Kidney tubule cell (primary cell): Measurements from ENCODE around the gene CREB5.
A peak's percentile ranks its signal among the peaks of the same experiment; 100 is the strongest.

ENCODE experiments used
- DNase-seq: peaks from one replicate; pipeline ENCODE4 v3.0.0-alpha.2; 2018; ENCODE audit warnings: low spot score

CREB5 gene

GRCh38 chr7:28645866-28646265, 233.5 kb downstream of the CREB5 start:
- DNase-seq, result no peak

GRCh38 chr7:28646376-28647075, 234.2 kb downstream of the CREB5 start:
- DNase-seq, result no peak

DNA sequence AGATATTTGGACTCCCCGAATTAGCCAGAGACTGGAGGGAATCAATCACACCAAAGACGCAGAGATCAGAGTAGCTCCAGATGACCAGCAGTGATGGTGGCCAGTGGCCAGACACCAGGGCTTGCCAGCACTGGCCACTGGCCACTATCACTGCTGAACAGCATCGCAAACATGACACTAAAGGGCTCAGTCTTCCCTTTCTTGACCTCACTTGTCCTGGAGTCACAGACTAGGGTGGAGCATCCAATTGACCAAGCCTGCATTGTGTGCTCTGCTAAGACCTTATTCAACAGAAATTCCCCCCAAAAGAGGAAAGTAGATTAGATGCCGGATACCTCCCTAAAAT, 234.7 kb downstream of the CREB5 start:
- no peak for DNase-seq

DNA sequence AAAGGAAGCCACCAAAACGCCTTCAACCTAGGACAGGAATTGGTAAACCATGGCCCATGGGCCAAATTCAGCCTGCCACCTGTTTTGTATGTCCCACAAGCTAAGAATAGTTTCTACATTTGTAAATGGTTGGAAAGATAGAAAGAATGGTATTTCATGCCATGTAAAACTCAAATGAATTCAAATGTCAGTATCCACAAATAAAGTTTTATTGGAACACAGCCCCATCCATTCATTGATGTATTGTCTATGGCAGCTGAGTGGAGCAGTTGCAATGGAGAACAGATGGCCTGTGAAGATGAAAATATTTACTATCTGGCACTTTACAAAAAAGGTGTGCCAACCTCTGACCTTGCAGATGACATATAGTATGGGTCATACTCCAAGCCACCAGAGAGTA, 236.9 kb downstream of the CREB5 start:
- DNase-seq, result no peak

- no peak for DNase-seq
Measured at GRCh38 chr7:28649811-28650210, 237.5 kb downstream of the CREB5 start.

GRCh38 chr7:28654110-28654509, 241.8 kb downstream of the CREB5 start:
- DNase-seq, result no peak

- DNase-seq, result no peak
Measured at GRCh38 chr7:28656529-28656928, 244.2 kb downstream of the CREB5 start.

- DNase-seq, result no peak
Measured at GRCh38 chr7:28658381-28658780, 246.1 kb downstream of the CREB5 start.

DNA sequence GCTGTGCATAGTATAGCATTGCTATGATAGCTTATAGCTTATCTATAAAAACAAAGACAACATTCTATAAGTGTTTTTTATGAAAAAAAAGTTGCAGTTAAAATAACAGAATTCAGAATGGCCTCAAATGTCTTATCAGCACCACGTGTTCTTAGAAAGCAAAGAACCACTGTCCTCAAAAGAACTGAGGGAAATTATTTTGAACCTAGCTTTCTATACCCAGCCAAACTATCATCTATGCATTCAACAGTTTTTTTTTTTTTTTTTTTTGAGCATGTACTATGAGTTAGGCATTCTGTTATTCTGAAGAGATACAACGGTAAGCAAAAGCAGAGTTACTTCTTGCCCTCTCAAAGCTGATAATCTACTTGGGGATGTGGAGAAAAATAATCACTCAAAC, 247.8 kb downstream of the CREB5 start:
- DNase-seq, result no peak

GRCh38 chr7:28661826-28662595, 249.7 kb downstream of the CREB5 start:
- DNase-seq, result no peak

GRCh38 chr7:28666154-28666553, 253.8 kb downstream of the CREB5 start:
- DNase-seq, result peak; percentile 76

- DNase-seq, result no peak
Measured at GRCh38 chr7:28668085-28668484, 255.8 kb downstream of the CREB5 start.

DNA sequence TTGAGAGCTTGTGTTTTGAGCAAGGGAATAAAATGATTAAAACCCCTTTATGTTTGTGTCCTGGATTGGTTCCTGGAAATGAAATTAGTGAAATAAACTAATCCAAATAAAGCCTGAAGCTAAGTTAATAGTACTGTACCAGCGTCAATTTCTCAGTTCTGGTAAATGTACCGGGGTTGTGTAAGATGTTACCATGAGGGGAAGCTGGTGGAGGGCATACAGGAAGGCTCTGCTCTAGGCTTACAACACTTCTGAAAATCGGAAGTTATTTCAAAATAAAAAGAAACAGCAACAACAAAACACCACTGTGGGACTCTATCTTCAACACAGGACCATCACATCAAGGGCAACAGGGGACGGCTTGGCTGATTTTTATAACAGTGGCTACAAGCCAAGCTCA, 257.0 kb downstream of the CREB5 start:
- DNase-seq, result no peak

GRCh38 chr7:28671526-28671925, 259.2 kb downstream of the CREB5 start:
- no peak for DNase-seq

DNA sequence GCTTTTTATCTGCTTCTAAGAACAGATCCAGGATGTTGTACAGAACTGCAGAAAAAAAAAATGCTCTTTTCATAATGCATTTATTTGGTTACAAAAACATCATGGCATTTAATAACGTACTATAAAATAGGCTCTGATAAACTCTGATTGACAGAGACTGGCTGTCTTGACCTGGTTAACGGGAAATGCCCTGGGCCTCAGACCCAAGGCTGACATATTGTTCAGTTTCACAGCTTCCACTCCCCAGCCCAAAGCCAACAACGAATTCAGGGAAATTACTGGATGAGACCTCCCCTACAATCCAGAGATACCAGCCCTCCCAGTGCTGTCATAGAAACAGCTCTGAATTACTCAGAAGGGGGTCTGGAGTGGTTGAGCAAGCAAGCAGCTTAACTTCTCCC, 260.1 kb downstream of the CREB5 start:
- no peak for DNase-seq

GRCh38 chr7:28674359-28674782, 262.1 kb downstream of the CREB5 start:
- peak; percentile 86 for DNase-seq

DNA sequence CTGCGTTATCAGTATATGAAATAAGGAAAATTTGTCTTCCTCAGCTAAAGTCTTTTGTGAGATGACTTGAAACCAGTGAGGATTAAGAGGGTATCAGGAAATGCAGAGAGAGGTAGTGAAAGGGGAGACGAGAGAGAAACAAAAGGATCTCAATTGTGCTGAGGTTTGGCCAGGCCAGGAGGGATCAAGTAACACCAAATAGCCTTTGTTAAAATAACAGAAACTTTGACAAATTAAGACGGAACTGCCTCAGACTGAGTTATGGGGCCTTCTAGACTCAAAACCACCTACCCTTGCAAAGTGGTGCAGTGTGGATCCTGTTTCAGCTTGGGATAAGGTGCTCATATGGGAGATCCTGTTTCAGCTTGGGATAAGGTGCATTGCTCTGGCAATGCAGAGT, 263.1 kb downstream of the CREB5 start:
- DNase-seq, result no peak

DNA sequence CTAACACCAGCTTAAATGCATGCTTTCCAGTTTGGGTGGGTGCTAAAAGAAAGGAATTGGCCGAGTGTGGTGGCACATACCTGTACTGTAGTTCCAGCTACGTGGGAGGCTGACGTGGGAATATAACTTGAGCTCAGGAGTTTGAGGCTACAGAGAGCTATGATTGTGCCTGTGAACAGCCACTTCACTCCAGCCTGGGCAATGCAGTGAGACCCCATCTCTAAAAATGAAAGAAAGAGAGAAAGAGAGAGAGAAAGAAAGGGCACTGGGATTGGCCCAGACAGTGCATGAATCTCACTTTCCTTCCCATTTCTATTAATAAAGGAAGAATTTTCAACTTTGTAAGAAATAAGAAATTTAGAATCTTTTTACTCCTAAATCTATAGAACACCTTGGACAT, 265.4 kb downstream of the CREB5 start:
- DNase-seq, result no peak

DNA sequence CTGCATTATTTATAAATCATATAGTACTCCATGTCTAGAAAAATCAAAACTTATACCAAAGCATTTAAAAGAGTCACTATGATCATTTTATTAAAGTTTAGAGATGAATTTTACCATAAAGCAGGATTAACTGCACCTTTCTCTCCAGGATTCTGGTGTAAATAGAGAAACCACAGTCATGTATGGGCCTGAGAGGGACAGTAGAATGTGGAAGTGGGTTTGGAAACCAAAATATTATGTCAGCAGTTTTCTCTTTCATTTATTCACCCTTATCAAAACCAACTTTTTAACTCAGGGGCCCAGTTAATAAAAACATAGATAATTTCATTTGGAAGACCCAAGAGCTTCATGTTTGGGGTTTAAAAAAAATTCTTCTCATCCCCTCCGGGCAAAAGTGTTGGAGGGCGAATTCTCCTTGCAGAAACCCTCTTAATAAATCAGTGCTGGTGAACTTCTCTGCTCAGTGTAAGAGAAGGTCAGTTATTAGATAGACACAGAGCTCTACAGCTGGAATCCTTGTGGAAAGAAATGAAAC, 266.2 kb downstream of the CREB5 start:
- no peak for DNase-seq

DNA sequence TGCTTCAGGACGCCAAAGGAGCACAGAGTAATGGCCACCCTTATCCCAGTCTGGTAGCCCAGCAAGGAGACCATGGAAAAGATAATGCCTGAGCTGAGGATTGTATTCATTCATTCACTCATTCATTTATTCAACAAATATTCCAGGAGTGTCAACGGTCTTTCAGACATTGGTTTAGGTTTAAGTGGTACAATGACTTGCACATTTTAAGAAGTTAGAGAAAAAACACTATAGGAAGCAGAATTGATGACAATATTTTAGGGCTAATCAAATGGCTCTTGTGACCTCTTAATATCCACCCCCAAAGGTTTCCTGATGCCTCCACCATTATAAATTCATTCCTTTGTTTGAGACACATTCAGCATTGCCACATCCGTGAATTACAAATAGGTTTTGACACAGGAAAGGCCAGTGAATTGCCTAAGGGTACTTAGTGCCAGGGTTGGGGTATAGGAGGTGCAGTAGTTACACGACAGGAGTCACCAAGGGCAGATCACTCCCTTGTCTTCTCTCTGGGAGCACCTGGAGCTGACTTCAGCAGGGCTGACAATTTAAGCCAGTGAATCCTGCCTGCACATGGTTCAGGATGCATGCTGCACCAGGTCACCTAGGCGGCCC, 269.5 kb downstream of the CREB5 start:
- DNase-seq, result no peak

- no peak for DNase-seq
Measured at GRCh38 chr7:28682801-28683200, 270.5 kb downstream of the CREB5 start.

- DNase-seq, result no peak
Measured at GRCh38 chr7:28684650-28685241, 272.4 kb downstream of the CREB5 start.

GRCh38 chr7:28685242-28685643, 272.9 kb downstream of the CREB5 start:
- DNase-seq, result peak; percentile 25
